ENCODE measurements around the gene PKHD1. TPM values are rescaled to one million over a fixed set of nuclear protein-coding genes. Genes with fewer than 3 reads are reported as not detected.

PKHD1 gene
- total RNA-seq, 4 donors from 2014 or later, result 0.12 TPM; not detected in 3

DNA sequence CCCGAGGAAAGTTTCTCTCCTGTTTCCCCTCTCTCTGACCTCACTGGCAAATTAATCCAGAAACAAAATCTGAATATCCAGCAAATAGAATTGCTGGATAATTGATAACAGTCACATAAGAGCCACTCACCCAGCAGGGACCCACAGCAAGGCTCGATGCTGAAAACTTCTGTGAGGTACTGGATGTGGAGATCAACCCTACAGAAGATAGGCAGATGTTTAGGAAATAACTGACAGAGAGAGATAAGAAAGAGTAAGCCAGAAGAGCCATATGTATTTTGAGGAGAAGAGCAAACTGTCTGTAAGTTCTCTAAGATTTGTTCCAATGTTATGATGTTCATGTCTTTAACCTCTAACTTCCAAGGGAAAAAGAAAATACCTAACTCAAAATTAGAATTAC lies 59.7 kb downstream of the PKHD1 start:
- ATAC-seq (ENCODE audit: low FRiP score) (no peak), DNase-seq (ENCODE audit: low spot score) (no peak)
- TF ChIP-seq, protein P1, sequence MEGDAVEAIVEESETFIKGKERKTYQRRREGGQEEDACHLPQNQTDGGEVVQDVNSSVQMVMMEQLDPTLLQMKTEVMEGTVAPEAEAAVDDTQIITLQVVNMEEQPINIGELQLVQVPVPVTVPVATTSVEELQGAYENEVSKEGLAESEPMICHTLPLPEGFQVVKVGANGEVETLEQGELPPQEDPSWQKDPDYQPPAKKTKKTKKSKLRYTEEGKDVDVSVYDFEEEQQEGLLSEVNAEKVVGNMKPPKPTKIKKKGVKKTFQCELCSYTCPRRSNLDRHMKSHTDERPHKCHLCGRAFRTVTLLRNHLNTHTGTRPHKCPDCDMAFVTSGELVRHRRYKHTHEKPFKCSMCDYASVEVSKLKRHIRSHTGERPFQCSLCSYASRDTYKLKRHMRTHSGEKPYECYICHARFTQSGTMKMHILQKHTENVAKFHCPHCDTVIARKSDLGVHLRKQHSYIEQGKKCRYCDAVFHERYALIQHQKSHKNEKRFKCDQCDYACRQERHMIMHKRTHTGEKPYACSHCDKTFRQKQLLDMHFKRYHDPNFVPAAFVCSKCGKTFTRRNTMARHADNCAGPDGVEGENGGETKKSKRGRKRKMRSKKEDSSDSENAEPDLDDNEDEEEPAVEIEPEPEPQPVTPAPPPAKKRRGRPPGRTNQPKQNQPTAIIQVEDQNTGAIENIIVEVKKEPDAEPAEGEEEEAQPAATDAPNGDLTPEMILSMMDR (IDR thresholded peaks at IDR 0.05), result no peak

DNA sequence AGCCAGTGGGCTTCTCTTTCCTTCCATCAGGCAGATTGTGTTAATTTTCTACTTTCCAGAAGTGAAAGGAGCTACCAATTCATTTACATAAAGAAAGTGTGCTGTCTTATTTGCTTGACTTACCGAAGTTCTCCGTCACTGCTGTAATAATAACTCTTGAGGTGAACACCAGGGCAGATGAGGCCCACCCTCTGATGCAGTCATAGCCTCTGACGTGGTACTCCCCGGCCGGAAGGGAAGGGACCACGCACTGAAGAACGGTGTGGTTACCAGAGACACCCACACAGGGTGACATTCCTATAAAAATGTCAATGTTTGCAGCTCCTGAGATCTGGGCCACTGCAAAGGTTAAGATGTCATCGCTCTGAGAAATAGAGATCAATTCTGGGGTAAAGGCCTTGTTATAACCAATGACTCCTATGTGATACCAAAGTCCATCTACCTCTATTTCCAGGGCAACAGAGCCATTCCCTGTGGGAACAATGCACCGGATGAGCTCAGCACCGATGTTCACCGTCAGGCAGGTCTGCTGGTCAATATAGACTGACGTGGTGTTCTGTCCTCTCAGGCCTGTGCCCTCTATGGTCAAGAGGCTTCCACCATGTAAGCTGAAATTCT lies 62.9 kb downstream of the PKHD1 start:
- DNase-seq (ENCODE audit: low spot score) (no peak), ATAC-seq (ENCODE audit: low FRiP score) (no peak)
- TF ChIP-seq, protein P1 (IDR thresholded peaks at IDR 0.05), result no peak

DNA sequence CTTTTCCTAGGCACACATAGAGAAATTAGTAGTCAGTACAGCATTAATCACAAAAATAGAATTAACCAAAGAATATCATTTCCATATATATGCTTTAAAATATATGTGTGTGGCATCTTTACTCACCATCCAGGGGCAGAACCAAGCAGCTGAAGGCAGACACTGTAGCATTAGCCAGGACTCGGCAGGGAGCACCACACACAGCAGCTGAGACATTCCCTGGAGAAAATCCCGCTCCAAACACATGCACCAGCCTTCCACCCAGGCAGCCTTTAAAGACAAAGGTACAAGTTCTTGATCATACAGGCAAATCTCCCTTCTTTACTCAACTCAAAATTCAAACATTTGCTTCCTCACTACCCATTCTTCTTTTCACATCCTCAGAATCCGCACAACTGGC lies 64.7 kb downstream of the PKHD1 start:
- TF ChIP-seq, protein P1 (IDR thresholded peaks at IDR 0.05), result no peak
- no peak for DNase-seq (ENCODE audit: low spot score)
- ATAC-seq (ENCODE audit: low FRiP score), result no peak

DNA sequence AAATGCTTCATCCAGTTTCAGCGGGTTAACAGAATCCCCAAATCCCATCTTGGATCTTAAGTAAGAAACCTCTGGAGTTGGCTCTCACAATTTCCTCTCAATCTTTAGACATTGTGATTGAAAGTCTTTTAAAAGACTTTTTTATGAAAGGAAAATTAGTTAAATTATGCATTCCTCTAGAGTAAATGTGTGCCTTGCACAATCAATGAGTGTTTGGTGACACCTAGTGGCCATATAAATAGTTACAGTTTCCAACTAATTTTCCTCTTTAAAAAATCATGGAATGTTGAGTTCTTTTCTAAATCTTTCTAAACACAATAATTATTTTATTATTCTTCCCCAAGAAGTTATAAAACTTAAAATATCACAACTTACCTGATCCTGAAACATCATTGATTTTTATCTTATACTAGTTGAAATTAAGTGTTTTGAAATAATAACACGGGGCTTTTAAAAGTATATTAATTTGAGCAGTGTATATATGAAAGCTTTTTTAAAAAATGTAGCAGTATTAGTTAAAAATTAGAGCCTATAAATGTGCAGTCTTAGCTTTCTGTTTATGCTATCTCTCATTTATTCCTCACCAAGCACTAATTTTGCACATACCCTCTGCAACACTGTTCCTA lies 66.4 kb downstream of the PKHD1 start:
- DNase-seq (ENCODE audit: low spot score), result no peak
- no peak for ATAC-seq (ENCODE audit: low FRiP score)
- TF ChIP-seq, protein P1 (IDR thresholded peaks at IDR 0.05), result no peak

DNA sequence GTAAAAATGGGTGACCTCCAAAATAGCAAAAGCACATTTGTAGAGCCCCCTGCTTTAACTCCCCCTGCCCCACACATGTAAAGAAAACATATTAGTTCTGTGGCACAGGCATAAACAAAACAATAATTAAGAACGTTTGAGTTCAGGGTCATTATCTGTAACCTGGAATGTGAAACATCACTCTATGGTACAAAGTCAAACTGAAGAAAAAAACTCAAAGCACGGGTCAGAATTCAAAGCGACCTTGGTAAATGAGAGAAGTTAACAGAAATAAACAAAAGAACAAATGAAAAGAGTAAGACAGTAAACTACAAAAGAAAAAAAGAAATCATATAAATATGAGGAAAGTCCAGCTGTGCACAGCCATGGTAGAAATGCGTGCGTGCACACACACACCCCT lies 67.5 kb downstream of the PKHD1 start:
- no peak for ATAC-seq (ENCODE audit: low FRiP score)
- TF ChIP-seq, protein P1 (IDR thresholded peaks at IDR 0.05), result no peak
- no peak for DNase-seq (ENCODE audit: low spot score)

DNA sequence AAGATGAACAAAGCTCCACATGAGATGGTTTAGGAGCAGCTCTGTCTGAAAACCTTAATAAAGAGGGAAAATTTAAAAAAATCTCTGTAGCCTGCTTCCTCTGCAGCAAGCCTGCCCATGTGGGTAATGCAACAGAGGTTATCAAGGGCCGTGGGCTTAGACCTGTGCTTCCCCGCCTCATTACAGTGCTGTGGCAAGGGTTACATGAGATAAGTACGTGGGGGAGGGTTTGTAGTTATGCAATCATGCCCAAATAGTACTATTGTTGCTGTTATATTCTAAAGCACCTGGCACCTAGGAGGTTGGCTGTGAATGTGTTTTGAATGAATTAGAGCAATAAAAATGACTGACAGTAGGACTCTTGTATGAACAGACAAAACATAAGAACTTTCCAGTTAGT lies 68.3 kb downstream of the PKHD1 start:
- TF ChIP-seq, protein P1 (IDR thresholded peaks at IDR 0.05), result no peak
- ATAC-seq (ENCODE audit: low FRiP score), result no peak

More for the DNA sequence above, 68.3 kb downstream of the PKHD1 start:
- no peak for DNase-seq (ENCODE audit: low spot score)

All from omental fat pad (tissue), 4 donors.